NB4 (cell line): ENCODE results near the gene WNT7A.

Experiments
- DNase-seq: peaks from one replicate; pipeline ENCODE4 v3.0.0; 2010; ENCODE audit warnings: low read depth
- H3K4me3 ChIP-seq: one replicate; pipeline ENCODE4 v1.5.1; 2011; ENCODE audit warnings: mild to moderate bottlenecking, low read depth, low read length, moderate library complexity
- MYC ChIP-seq: IDR thresholded peaks from 2 replicates; pipeline ENCODE4 v1.6.1; 2011; ENCODE audit warnings: low read depth, low read length
- POLR2A ChIP-seq: IDR thresholded peaks from 2 replicates; pipeline ENCODE4 v1.6.1; 2011; ENCODE audit warnings: mild to moderate bottlenecking; ENCODE audit not compliant: insufficient read length; ENCODE audit errors: extremely low read depth
- TF ChIP-seq, protein P1 (sequence below): IDR thresholded peaks from 2 replicates; pipeline ENCODE4 v1.6.1; 2011; ENCODE audit warnings: low read depth, low read length
- TF ChIP-seq, protein P2 (sequence below): IDR thresholded peaks from one replicate; pipeline ENCODE4 v1.5.1; 2012; ENCODE audit warnings: low read depth, low read length

Gene WNT7A

DNA sequence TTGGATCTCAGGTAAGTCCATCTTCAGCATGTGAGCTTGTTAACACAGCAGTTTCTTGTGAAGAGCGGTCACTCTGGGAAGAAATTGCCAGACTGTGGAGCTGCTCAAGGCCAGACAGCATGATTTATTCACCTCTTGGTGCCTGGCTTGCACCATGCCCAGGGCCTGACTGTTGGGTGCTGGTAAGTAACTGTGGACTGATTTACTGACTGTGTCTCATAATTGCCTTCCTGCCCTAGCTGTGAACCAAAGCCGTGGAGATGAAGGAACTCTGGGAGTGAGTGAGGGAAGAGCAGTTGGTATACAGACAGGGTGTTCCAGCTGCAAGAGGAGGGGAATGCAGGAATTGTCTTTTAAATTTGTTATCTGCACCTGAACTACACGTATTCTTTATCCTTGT, 18.5 kb upstream of the WNT7A start:
- TF ChIP-seq, protein P1, sequence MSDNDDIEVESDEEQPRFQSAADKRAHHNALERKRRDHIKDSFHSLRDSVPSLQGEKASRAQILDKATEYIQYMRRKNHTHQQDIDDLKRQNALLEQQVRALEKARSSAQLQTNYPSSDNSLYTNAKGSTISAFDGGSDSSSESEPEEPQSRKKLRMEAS, result no peak
- TF ChIP-seq, protein P2, sequence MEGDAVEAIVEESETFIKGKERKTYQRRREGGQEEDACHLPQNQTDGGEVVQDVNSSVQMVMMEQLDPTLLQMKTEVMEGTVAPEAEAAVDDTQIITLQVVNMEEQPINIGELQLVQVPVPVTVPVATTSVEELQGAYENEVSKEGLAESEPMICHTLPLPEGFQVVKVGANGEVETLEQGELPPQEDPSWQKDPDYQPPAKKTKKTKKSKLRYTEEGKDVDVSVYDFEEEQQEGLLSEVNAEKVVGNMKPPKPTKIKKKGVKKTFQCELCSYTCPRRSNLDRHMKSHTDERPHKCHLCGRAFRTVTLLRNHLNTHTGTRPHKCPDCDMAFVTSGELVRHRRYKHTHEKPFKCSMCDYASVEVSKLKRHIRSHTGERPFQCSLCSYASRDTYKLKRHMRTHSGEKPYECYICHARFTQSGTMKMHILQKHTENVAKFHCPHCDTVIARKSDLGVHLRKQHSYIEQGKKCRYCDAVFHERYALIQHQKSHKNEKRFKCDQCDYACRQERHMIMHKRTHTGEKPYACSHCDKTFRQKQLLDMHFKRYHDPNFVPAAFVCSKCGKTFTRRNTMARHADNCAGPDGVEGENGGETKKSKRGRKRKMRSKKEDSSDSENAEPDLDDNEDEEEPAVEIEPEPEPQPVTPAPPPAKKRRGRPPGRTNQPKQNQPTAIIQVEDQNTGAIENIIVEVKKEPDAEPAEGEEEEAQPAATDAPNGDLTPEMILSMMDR, result no peak
- no peak for TF ChIP-seq POLR2A
- TF ChIP-seq MYC, result no peak
- no peak for DNase-seq
- no peak overlapping the region for H3K4me3 ChIP-seq

DNA sequence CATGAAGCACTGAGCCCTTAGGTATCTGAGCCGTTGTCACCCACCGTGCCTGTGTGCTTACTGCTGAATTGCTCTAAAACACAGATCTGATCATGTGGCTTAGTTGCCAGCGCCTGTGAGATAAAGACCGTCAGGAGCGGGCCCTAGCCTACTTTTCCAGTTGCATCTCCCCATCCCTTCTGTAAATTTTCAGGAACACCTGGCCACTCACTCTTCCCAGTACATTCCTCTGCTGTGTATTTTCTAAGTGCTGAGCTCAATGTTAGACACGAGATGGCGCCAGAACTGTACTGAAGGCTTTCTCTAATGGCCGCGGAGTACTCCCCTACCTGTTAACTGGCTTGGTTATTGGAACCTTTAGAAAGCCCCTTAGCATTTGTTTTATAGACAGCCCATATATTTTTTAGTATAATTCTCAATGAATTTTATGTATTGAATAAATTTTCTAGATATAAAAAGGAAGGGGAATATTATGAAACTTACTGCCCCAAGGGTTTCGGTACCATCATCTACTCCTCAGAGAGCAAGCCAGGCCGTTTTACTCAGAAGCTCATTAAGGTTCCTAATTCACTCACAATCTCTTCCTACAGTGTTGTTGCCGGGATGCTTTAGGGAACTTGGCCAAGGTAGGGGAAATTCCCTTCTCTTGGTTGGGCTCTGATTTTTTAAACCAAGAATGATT, 16.7 kb upstream of the WNT7A start:
- DNase-seq, result peak; percentile 74
- TF ChIP-seq MYC, result 0 out of 2 replicates have a peak, but pooled peaks have one; percentile 40
- TF ChIP-seq, protein P1, result 0 out of 2 replicates have a peak, but pooled peaks have one; percentile 15
- TF ChIP-seq, protein P2, result peak; percentile 68
- TF ChIP-seq POLR2A, result no peak
- no peak overlapping the region for H3K4me3 ChIP-seq

DNA sequence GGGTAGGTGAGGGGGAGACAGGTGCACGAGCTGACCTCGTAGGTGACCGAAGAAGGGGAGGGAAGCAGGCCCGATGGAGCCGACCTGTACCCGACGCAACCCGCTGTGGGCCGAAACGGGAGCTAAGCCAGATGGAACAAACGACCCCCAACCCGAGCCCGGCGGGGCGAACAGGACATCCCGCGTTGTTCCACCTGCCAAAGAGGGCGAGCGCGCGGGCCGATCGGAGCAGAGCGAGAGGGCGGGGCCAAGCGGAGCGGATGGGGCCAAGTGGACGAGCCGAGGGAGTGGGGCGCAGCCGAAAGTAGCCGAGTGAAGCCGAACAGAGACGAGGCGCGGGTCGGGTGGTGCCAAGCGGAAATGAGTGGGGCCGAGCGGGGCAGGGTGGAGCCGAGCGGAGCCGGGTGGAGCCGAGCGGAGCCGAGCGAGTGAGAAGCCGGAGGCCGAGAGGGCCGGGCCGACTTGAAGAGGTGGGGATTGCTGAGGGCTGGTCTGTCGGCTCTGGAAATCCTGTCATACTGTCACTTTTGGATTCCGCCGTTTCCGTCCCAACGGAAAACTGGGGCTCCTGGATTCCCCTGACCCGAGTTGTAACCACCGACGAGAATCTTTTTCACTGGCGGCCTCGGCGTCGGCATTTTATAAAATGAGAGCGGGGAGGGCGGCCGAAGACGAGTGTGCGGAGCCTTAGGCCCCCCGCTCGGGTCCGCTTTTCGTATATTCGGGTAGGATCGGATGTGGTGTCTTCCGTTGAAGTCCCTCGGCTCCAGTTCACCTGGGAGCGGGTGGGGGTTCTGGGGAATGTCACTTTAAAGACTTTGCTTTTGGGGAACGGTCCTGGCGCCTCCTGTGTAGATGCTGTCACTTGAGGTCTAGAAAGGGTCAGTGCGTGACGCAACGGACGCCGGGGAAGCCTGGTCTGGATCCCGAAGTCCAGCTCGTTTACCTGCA, 15.6 kb upstream of the WNT7A start:
- peak overlapping the region; percentile 44 for H3K4me3 ChIP-seq
- peak; percentile 76 for DNase-seq
- TF ChIP-seq MYC (no peak), POLR2A (no peak)
- TF ChIP-seq, protein P1, result no peak
- TF ChIP-seq, protein P2, result no peak

DNA sequence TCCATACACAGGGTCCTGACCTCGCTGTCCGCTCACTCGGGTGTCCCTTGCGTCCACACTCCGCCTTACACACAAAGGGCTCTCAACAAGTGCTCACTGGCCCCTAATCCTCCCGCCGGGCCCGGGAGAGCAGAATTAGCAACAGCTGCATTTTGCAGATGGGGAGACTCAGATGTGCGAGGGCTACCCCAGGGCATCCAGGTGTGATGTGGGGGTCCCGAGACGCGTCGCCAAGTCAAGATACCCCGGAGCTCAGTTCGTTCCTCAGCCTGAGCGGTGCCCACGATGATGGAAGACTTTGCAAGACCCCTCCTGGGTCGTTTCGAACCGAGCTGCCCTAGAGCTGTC, 14.9 kb upstream of the WNT7A start:
- H3K4me3 ChIP-seq, result no peak overlapping the region
- TF ChIP-seq, protein P2, result no peak
- TF ChIP-seq, protein P1, result no peak
- no peak for TF ChIP-seq MYC
- no peak for TF ChIP-seq POLR2A
- DNase-seq, result no peak

DNA sequence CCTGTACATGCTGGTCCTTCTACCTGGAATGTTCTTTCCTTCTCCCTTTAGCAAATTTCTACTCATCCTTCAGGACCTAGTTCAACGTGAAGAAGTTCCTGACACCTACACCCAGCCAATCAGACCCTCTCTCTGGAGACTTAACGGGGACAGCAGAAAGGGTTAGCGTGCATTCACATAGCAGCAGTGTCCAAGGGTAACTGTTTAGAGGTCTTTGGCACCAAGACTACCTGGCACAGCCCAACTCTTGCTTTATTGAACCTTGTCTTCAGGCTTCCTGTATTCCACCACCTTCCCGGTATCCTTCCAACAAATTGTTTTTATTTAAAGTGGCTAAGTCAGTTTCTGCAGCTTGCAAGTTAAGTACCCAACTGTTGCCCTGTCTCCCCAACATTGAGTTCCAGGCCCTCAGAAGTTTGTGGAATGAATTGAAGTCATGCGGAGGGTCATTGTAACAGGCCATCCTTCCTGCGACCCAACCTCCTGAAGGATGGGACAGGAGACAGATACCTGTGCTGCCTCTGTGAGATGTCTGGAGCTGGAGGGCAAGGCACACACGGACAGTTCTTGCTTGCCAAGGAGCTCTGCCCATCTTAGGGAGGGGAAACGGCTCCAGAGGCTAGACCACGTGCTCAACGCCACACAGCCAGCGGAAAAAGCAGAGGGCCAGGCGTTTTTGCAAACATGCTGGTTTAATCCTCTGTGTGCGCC, 14.4 kb upstream of the WNT7A start:
- DNase-seq, result no peak
- no peak for TF ChIP-seq POLR2A
- TF ChIP-seq, protein P2, result no peak
- H3K4me3 ChIP-seq, result no peak overlapping the region
